ENCODE data around the gene KHNYN.
A peak's percentile ranks its signal among the peaks of the same experiment; 100 is the strongest.

KHNYN gene

DNA sequence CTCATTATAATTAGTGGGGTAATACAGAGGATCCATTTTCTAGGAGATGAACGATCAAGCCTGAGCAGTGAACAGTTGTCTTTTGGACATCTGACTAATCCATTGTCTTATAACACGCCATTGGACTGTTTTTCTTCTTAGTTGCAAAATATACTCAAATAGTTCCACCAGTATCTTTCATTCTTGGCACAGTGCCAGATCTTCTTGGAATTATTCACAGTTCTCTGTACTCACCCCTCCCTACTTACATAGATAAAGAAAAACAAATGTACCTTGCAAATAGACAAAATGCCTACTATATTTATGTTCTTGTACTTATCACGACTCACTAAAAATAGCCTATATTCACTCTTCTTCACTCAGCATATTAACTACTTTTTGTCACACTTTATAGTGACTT, 4.0 kb upstream of the KHNYN start (continued):
- TF ChIP-seq, protein P1, sequence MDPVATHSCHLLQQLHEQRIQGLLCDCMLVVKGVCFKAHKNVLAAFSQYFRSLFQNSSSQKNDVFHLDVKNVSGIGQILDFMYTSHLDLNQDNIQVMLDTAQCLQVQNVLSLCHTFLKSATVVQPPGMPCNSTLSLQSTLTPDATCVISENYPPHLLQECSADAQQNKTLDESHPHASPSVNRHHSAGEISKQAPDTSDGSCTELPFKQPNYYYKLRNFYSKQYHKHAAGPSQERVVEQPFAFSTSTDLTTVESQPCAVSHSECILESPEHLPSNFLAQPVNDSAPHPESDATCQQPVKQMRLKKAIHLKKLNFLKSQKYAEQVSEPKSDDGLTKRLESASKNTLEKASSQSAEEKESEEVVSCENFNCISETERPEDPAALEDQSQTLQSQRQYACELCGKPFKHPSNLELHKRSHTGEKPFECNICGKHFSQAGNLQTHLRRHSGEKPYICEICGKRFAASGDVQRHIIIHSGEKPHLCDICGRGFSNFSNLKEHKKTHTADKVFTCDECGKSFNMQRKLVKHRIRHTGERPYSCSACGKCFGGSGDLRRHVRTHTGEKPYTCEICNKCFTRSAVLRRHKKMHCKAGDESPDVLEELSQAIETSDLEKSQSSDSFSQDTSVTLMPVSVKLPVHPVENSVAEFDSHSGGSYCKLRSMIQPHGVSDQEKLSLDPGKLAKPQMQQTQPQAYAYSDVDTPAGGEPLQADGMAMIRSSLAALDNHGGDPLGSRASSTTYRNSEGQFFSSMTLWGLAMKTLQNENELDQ (tag by site-specific recombination; IDR thresholded peaks at IDR 0.05; ENCODE audit: low read depth) = no peak
- TF ChIP-seq, protein P2, sequence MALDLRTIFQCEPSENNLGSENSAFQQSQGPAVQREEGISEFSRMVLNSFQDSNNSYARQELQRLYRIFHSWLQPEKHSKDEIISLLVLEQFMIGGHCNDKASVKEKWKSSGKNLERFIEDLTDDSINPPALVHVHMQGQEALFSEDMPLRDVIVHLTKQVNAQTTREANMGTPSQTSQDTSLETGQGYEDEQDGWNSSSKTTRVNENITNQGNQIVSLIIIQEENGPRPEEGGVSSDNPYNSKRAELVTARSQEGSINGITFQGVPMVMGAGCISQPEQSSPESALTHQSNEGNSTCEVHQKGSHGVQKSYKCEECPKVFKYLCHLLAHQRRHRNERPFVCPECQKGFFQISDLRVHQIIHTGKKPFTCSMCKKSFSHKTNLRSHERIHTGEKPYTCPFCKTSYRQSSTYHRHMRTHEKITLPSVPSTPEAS (tag by site-specific recombination; IDR thresholded peaks at IDR 0.05) = no peak
- TF ChIP-seq, protein P3, sequence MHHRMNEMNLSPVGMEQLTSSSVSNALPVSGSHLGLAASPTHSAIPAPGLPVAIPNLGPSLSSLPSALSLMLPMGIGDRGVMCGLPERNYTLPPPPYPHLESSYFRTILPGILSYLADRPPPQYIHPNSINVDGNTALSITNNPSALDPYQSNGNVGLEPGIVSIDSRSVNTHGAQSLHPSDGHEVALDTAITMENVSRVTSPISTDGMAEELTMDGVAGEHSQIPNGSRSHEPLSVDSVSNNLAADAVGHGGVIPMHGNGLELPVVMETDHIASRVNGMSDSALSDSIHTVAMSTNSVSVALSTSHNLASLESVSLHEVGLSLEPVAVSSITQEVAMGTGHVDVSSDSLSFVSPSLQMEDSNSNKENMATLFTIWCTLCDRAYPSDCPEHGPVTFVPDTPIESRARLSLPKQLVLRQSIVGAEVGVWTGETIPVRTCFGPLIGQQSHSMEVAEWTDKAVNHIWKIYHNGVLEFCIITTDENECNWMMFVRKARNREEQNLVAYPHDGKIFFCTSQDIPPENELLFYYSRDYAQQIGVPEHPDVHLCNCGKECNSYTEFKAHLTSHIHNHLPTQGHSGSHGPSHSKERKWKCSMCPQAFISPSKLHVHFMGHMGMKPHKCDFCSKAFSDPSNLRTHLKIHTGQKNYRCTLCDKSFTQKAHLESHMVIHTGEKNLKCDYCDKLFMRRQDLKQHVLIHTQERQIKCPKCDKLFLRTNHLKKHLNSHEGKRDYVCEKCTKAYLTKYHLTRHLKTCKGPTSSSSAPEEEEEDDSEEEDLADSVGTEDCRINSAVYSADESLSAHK (tag by site-specific recombination; IDR thresholded peaks at IDR 0.05) = no peak
- TF ChIP-seq, protein P4, sequence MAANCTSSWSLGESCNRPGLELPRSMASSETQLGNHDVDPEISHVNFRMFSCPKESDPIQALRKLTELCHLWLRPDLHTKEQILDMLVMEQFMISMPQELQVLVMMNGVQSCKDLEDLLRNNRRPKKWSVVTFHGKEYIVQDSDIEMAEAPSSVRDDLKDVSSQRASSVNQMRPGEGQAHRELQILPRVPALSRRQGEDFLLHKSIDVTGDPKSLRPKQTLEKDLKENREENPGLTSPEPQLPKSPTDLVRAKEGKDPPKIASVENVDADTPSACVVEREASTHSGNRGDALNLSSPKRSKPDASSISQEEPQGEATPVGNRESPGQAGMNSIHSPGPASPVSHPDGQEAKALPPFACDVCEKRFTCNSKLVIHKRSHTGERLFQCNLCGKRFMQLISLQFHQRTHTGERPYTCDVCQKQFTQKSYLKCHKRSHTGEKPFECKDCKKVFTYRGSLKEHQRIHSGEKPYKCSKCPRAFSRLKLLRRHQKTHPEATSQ (tag by site-specific recombination; IDR thresholded peaks at IDR 0.05) = no peak
- TF ChIP-seq ZFP69B (tag by site-specific recombination; IDR thresholded peaks at IDR 0.05) (no peak), ZNF701 (tag by site-specific recombination; IDR thresholded peaks at IDR 0.05) (no peak), ZNF521 (tag by site-specific recombination; IDR thresholded peaks at IDR 0.05) (no peak), ZNF473 (tag by site-specific recombination; IDR thresholded peaks at IDR 0.05) (no peak), OSR2 (tag by site-specific recombination; IDR thresholded peaks at IDR 0.05) (no peak), GLIS2 (tag by site-specific recombination; IDR thresholded peaks at IDR 0.05) (no peak), GFI1B (tag by site-specific recombination; IDR thresholded peaks at IDR 0.05) (no peak), ZNF175 (tag by site-specific recombination; IDR thresholded peaks at IDR 0.05) (no peak)
- TF ChIP-seq, protein P5, sequence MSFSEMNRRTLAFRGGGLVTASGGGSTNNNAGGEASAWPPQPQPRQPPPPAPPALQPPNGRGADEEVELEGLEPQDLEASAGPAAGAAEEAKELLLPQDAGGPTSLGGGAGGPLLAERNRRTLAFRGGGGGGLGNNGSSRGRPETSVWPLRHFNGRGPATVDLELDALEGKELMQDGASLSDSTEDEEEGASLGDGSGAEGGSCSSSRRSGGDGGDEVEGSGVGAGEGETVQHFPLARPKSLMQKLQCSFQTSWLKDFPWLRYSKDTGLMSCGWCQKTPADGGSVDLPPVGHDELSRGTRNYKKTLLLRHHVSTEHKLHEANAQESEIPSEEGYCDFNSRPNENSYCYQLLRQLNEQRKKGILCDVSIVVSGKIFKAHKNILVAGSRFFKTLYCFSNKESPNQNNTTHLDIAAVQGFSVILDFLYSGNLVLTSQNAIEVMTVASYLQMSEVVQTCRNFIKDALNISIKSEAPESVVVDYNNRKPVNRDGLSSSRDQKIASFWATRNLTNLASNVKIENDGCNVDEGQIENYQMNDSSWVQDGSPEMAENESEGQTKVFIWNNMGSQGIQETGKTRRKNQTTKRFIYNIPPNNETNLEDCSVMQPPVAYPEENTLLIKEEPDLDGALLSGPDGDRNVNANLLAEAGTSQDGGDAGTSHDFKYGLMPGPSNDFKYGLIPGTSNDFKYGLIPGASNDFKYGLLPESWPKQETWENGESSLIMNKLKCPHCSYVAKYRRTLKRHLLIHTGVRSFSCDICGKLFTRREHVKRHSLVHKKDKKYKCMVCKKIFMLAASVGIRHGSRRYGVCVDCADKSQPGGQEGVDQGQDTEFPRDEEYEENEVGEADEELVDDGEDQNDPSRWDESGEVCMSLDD (tag by site-specific recombination; IDR thresholded peaks at IDR 0.05) = no peak
- TF ChIP-seq, protein P6, sequence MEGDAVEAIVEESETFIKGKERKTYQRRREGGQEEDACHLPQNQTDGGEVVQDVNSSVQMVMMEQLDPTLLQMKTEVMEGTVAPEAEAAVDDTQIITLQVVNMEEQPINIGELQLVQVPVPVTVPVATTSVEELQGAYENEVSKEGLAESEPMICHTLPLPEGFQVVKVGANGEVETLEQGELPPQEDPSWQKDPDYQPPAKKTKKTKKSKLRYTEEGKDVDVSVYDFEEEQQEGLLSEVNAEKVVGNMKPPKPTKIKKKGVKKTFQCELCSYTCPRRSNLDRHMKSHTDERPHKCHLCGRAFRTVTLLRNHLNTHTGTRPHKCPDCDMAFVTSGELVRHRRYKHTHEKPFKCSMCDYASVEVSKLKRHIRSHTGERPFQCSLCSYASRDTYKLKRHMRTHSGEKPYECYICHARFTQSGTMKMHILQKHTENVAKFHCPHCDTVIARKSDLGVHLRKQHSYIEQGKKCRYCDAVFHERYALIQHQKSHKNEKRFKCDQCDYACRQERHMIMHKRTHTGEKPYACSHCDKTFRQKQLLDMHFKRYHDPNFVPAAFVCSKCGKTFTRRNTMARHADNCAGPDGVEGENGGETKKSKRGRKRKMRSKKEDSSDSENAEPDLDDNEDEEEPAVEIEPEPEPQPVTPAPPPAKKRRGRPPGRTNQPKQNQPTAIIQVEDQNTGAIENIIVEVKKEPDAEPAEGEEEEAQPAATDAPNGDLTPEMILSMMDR (tag by site-specific recombination; IDR thresholded peaks at IDR 0.05) = no peak
- TF ChIP-seq, protein P7, sequence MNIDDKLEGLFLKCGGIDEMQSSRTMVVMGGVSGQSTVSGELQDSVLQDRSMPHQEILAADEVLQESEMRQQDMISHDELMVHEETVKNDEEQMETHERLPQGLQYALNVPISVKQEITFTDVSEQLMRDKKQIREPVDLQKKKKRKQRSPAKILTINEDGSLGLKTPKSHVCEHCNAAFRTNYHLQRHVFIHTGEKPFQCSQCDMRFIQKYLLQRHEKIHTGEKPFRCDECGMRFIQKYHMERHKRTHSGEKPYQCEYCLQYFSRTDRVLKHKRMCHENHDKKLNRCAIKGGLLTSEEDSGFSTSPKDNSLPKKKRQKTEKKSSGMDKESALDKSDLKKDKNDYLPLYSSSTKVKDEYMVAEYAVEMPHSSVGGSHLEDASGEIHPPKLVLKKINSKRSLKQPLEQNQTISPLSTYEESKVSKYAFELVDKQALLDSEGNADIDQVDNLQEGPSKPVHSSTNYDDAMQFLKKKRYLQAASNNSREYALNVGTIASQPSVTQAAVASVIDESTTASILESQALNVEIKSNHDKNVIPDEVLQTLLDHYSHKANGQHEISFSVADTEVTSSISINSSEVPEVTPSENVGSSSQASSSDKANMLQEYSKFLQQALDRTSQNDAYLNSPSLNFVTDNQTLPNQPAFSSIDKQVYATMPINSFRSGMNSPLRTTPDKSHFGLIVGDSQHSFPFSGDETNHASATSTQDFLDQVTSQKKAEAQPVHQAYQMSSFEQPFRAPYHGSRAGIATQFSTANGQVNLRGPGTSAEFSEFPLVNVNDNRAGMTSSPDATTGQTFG (tag by site-specific recombination; IDR thresholded peaks at IDR 0.05; ENCODE audit: borderline replicate concordance) = peak; percentile 37; the same call in 1 of the 2 replicates
- TF ChIP-seq, protein P8, sequence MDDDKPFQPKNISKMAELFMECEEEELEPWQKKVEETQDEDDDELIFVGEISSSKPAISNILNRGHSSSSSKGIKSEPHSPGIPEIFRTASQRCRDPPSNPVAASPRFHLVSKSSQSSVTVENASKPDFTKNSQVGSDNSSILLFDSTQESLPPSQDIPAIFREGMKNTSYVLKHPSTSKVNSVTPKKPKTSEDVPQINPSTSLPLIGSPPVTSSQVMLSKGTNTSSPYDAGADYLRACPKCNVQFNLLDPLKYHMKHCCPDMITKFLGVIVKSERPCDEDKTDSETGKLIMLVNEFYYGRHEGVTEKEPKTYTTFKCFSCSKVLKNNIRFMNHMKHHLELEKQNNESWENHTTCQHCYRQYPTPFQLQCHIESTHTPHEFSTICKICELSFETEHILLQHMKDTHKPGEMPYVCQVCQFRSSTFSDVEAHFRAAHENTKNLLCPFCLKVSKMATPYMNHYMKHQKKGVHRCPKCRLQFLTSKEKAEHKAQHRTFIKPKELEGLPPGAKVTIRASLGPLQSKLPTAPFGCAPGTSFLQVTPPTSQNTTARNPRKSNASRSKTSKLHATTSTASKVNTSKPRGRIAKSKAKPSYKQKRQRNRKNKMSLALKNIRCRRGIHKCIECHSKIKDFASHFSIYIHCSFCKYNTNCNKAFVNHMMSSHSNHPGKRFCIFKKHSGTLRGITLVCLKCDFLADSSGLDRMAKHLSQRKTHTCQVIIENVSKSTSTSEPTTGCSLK (tag by site-specific recombination; IDR thresholded peaks at IDR 0.05) = no peak
- TF ChIP-seq, protein P9, sequence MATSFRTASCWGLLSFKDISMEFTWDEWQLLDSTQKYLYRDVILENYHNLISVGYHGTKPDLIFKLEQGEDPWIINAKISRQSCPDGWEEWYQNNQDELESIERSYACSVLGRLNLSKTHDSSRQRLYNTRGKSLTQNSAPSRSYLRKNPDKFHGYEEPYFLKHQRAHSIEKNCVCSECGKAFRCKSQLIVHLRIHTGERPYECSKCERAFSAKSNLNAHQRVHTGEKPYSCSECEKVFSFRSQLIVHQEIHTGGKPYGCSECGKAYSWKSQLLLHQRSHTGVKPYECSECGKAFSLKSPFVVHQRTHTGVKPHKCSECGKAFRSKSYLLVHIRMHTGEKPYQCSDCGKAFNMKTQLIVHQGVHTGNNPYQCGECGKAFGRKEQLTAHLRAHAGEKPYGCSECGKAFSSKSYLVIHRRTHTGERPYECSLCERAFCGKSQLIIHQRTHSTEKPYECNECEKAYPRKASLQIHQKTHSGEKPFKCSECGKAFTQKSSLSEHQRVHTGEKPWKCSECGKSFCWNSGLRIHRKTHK (tag by site-specific recombination; IDR thresholded peaks at IDR 0.05) = no peak
- TF ChIP-seq, protein P10, sequence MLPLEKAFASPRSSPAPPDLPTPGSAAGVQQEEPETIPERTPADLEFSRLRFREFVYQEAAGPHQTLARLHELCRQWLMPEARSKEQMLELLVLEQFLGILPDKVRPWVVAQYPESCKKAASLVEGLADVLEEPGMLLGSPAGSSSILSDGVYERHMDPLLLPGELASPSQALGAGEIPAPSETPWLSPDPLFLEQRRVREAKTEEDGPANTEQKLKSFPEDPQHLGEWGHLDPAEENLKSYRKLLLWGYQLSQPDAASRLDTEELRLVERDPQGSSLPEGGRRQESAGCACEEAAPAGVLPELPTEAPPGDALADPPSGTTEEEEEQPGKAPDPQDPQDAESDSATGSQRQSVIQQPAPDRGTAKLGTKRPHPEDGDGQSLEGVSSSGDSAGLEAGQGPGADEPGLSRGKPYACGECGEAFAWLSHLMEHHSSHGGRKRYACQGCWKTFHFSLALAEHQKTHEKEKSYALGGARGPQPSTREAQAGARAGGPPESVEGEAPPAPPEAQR (tag by site-specific recombination; IDR thresholded peaks at IDR 0.05) = no peak

Measured in HEK293 (cell line).